GM23248 (cell line): ENCODE measurements around the gene GNAQ.

Source experiments
- EZH2 ChIP-seq: fragments of 200-600 bp; sonication (generic); IDR thresholded peaks from 2 replicates; pipeline ENCODE4 v1.6.1; 2018; ENCODE audit warnings: antibody characterized with exemption, mild to moderate bottlenecking; ENCODE audit not compliant: insufficient read depth, poor library complexity, severe bottlenecking
- EZH2phosphoT487 ChIP-seq: fragments of 200-600 bp; sonication (generic); IDR thresholded peaks from 2 replicates; pipeline ENCODE4 v1.6.1; 2018; ENCODE audit warnings: antibody characterized with exemption, moderate library complexity, mild to moderate bottlenecking, low read depth; ENCODE audit not compliant: insufficient read depth

GRCh38 chr9:77933019-77933418, 98.6 kb downstream of the GNAQ start:
- TF ChIP-seq EZH2 (no peak), EZH2phosphoT487 (no peak)
